ENCODE results near the gene MAP2K5.

- TF ChIP-seq CTCF (IDR thresholded peaks at IDR 0.05; ENCODE audit: low read length) (no peak), EZH2 (IDR thresholded peaks at IDR 0.05; ENCODE audit: borderline replicate concordance, low read length) (no peak)
Measured at GRCh38 chr15:67807141-67807540, 264.6 kb downstream of the MAP2K5 start.

Data from OCI-LY1 (cell line).